ENCODE results near the gene TEF. TPM values are rescaled to one million over a fixed set of nuclear protein-coding genes. Genes with fewer than 3 reads are reported as not detected.

TEF gene
- total and polyA plus RNA-seq, 3 donors from 2014 or later, result 25.6 to 40.9 (median 32.8) TPM

- 60 to 76% methylated on average over 6 of the region's 6 CpGs for WGBS, 2 donors
- Histone ChIP-seq H3K27ac (no peak overlapping the region), H3K27me3 (no peaks in the 10 kb centered on the region), H3K4me1 (no peaks in the 10 kb centered on the region), H3K9me3 (no peaks in the 10 kb centered on the region), H3K4me3 (no peak overlapping the region), H3K36me3 (ENCODE audit: low read depth, missing control alignments) (no peaks in the 10 kb centered on the region)
- intact Hi-C loops (cut with DNase I; ENCODE audit: low total_unique reads), result no loop called here
- TF ChIP-seq CTCF (IDR thresholded peaks at IDR 0.05) (no peak), POLR2A (IDR thresholded peaks at IDR 0.05) (no peak)
- DNase-seq, result no peak
Observed at GRCh38 chr22:41352058-41352457, 29.7 kb upstream of the TEF start.

GRCh38 chr22:41353862-41354575 lies 27.7 kb upstream of the TEF start:
- DNase-seq, result no peak
- no peak overlapping the region for H3K4me3 ChIP-seq
- intact Hi-C loops (cut with DNase I; ENCODE audit: low total_unique reads), result no loop called here
- H3K36me3 ChIP-seq (ENCODE audit: low read depth, missing control alignments), result no peaks in the 10 kb centered on the region
- H3K9me3 ChIP-seq, result no peaks in the 10 kb centered on the region
- peak overlapping the region; percentile 20 to 64 for H3K27ac ChIP-seq
- no peaks in the 10 kb centered on the region for H3K27me3 ChIP-seq
- WGBS, 2 donors, result 54 to 57% methylated on average over 10 of the region's 10 CpGs
- H3K4me1 ChIP-seq, result no peaks in the 10 kb centered on the region
- TF ChIP-seq CTCF (IDR thresholded peaks at IDR 0.05) (no peak), POLR2A (IDR thresholded peaks at IDR 0.05) (no peak)

- no peaks in the 10 kb centered on the region for H3K4me1 ChIP-seq
- no peaks in the 10 kb centered on the region for H3K36me3 ChIP-seq (ENCODE audit: low read depth, missing control alignments)
- intact Hi-C loops (cut with DNase I; ENCODE audit: low total_unique reads), result no loop called here
- H3K27ac ChIP-seq, result peak overlapping the region; percentile 20 to 64
- peak; percentile 77 for DNase-seq
- no peak for TF ChIP-seq CTCF (IDR thresholded peaks at IDR 0.05)
- TF ChIP-seq POLR2A (IDR thresholded peaks at IDR 0.05), result no peak
- no peak overlapping the region for H3K4me3 ChIP-seq
- no peaks in the 10 kb centered on the region for H3K27me3 ChIP-seq
- 76% methylated on average over 10 of the region's 10 CpGs for WGBS, 2 donors
- H3K9me3 ChIP-seq, result no peaks in the 10 kb centered on the region
Observed at GRCh38 chr22:41354979-41355378, 26.8 kb upstream of the TEF start.

GRCh38 chr22:41355895-41356294 lies 25.8 kb upstream of the TEF start:
- WGBS, 2 donors, result 89 to 90% methylated on average over 12 to 17 of the region's 17 CpGs
- Histone ChIP-seq H3K4me3 (no peak overlapping the region), H3K9me3 (no peaks in the 10 kb centered on the region), H3K27me3 (no peaks in the 10 kb centered on the region), H3K4me1 (no peaks in the 10 kb centered on the region), H3K27ac (no peak overlapping the region), H3K36me3 (ENCODE audit: low read depth, missing control alignments) (no peaks in the 10 kb centered on the region)
- DNase-seq, result no peak
- TF ChIP-seq POLR2A (IDR thresholded peaks at IDR 0.05), result no peak
- no peak for TF ChIP-seq CTCF (IDR thresholded peaks at IDR 0.05)
- intact Hi-C loops (cut with DNase I; ENCODE audit: low total_unique reads), result no loop called here

Data from testis (tissue), 3 donors.